NB4 (cell line): ENCODE data around the gene MX1.

Experiments
- CTCF ChIP-seq: IDR thresholded peaks from one replicate; pipeline ENCODE4 v1.5.1; 2012; ENCODE audit warnings: low read depth, low read length
- MYC ChIP-seq: IDR thresholded peaks from 2 replicates; pipeline ENCODE4 v1.6.1; 2011; ENCODE audit warnings: low read depth, low read length
- POLR2A ChIP-seq: IDR thresholded peaks from 2 replicates; pipeline ENCODE4 v1.6.1; 2011; ENCODE audit warnings: mild to moderate bottlenecking; ENCODE audit not compliant: insufficient read length; ENCODE audit errors: extremely low read depth

- TF ChIP-seq CTCF (no peak), POLR2A (no peak), MYC (no peak)
These were observed 62.0 kb downstream of the MX1 start for GRCh38 chr21:41488080-41488479.
